NCI-H1092 (cell line): Measurements from ENCODE around the gene PRRT3.

Experiments
- DNase-seq: peaks from one replicate; lab custom pipeline; 2025; lab: John Stamatoyannopoulos, UW

PRRT3 gene

DNA sequence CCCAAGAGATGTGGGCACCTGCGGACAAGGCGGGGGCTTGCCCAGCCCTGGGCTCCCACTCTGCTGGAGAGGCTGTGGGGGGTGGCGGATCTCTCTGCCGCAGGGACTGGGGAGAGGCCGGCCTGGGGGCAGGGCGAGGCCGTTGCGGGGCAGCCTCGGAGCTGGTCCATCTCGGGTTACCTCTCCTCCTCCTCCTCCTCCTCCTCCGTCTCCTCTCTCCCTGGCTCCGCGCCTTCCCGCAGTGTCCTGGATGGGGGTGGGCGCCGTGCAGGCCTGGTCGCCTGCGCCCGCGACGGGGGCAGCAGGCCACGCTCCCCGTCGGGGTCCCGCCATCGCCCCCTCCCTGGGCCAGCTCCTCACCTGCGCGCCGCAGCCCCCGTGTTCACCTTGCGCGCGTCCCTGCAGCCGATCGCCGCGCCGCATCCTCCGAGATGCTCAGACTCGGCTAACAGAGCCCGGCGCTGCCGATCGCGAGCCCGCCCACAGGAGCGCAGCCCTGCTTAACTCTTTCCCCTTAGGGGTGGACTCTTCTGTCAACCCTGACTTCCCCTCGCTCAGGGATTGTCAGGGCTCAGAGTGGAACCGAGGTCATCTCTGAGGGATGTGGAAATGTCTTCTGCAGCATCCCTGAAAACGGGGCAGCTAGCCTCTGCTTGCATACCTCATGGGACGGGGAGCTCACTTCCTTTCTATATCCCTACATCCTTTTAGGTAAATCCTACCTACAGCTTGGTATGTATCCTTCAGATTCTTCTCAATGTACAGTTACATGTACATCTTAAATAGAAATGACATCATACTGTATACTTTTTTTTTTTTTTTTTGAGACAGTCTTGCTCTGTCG is at the start of gene PRRT3:
PRRT3 (minus strand) TSS at position 447 of the 844 bp plus-strand sequence. CDS start 2,293 bp downstream, outside the sequence.
- peak; percentile 2 for DNase-seq

DNA sequence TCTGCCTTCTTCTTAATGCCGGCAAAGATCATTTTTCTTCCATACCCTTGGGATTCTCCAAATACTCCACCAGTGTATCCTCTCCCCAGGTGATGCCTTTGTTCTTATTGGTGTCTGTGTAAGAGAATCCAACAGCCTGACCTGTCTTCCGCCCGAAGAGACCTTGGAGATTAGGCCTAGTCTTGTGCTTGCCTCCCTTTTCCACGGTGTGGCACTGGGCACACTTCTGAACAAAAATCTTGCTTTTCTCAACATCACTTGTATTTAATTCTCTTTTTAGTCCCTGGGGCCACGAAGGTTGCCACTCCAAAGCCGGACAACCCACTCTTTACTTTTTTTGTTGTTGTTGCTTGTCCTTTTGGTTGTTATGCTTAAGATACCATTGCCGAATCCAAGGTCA is 48.5 kb upstream of the PRRT3 start:
- DNase-seq = no peak

DNA sequence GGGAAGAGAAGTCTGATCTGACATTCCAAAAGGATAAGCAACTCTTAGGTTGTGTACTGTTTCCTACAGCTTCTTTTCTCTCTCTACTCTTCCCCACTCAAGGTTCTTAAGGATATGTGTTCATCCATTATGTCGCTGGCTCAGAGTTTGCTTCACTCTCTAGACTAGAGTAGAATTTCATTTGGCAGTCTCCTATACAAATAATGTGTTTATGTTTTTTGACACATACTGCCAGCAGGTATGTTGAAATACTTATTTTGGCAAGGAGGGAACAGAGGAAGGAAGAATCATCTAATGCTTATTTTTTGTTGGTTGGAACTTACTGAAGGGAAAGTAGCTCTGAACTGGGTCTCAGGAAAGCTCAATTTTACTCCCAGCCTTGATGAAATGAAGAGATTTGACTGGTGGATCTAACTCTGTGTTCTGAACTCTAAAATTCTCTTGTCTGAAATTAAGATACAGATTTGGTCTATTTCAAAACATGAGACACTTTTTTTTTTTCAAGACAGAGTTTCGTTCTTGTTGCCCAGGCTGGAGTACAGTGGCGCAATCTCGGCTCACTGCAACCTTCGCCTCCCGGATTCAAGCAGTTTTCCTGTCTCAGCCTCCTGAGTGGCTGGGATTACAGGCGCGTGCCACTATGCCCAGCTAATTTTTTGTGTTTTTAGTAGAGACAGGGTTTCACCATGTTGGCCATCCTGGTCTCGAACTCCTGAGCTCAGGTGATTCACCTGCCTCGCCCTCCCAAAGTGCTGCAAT is 42.1 kb upstream of the PRRT3 start:
- DNase-seq = no peak

DNA sequence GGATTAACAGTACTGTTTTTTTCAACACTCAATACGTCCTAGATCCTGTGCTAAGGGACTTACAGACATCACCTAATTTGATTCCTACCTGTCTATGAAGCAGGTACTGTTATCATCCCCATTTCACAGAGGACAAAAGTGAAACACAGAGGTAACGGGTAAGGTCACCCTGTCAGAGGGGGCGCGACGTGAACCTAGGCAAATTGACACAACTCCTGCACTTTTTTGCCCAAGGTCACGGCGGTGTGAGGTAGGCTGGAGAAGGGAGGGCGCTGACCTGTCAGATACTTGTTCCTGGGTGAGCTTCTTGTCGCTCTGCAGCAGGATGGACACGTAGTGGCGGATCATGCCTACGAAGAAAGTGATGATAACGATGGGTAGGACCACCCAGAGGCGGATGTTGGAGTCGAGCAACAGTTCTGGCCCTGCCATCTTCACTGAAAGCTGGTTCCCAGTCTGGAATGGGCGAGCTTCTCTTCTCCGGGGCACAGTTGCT is 34.1 kb upstream of the PRRT3 start:
- DNase-seq = no peak

DNA sequence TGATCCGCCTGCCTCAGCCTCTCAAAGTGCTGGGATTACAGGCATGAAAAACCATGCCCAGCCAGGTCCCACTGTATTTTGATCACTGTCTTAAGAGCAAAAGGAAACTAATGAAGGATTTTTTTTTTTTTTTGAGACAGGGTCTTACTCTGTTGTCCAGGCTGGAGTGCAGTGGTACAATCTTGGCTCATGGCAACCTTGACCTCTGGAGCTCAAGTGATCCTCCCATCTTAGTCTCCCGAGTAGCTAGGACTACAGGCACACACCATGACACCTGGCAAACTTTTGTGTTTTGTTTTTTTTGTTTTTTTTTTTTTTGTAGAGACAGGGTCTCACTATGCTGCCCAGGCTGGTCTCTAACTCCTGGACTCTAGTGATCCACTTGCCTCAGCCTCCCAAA is 28.0 kb upstream of the PRRT3 start:
- no peak for DNase-seq

DNA sequence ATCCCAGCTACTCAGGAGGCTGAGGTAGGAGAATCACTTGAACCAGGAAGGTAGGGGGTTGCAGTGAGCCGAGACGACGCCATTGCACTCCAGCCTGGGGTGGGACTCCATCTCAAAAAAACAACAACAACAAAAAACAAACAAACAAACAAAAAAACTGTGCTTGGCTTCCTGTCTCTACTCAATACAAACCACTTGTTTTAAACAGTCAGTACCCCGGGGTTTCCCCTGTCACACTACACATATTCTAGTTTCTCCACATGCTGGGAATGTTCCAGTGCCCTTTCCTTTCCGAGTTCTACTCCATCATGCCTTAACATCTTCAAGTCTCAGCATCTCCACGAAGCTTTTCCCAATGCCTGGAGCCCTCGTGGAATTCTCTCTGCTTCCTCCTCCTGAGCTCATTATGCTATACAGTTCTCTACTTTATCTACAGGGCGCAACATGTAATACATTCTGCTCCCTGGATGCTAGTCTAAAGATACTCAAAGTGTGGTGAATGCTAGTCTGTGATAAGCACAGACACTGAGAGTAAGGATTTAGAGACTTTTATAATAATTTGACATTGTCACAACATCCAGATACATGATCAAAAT is 26.6 kb upstream of the PRRT3 start:
- no peak for DNase-seq

DNA sequence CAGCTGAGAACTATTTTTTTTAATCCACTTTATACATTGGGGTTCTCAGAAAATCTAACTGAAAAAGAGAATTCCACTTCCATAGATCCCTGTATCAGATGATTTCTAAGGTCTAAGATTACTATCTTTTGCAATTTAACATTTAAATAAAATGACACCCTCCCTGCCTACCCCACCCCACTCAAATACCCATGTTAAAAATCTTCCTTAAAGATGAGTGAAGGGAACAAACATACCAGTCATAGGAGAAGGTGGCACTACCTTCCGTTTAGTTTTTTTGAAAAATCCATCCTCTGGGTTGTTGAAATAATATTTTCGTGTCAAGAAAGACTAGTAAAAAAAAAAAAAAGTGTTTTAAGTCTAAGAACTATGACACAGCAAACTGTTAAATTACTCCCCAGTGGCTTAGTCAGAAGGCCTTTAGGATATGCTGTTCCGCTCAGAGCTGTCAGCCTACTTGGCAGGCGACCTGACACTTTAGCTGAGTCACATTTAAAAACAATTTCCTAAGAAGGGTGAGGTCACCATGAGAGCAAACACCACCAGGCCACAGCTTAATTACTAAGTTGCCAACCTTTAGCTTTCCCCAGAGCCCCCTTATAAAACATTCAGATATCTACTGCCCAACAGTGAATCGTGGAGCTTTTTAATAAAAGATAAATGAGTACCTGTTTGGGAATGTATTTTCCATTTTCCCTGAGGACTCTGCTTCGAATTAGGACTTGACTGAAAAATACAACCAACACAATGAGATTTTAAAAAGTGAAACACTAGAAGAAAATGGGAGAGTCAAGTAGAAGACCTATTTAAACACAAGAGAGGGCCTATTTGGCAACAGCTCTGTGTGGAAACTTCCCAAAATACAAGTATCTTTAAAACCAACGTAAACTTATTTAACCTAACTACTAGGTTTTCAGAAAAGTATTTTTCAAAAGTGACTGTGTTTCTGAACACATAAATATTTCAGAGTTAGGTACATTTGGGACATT is 24.8 kb upstream of the PRRT3 start:
- DNase-seq = no peak

DNA sequence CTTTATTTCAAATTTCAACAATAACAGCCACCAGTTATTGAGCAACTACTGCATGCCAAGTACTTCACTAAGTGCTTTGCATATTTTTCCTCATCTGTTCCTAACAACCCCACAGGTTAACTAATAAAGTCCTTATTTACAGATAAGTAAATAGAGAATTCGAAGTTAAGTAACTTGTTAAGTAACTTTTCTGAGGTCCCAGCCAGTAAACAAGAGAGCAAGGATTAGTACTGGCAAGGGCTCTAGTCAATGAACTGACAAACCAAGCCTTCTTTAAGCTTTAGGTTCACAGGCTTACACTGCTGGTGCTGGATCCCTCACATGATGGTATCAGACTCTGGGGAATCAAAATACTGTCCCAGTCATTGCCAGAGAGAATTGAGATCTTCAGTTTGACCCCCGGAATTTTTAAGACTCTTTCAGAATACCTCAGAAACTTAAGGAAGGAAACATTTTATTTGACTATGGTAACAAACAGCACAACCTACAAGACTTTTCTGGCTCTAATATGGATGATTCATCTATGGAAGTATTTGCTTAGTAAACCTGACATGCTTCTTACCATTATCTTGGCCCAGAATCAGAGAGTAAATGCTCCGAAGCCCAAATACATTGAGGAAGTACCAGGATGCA is 17.9 kb upstream of the PRRT3 start:
- no peak for DNase-seq

DNA sequence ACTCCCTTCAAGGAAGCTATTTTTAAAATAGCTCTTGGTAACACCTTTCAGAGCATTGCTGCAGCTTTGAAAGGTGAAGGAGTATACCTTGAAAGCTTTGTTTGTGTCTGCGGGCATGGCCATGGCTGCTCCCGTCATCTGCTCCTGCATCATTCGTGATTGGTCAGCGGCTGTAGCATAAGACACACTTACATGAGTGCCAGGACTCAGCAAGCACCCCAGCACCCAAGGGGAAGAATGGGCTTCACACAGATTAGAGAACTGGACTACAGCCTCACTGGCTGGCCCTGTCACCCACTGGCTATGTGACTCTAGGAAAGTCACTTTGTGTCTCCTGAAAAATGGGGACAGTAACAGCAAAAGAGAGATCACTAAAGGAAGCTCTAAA is 17.4 kb upstream of the PRRT3 start:
- no peak for DNase-seq

DNA sequence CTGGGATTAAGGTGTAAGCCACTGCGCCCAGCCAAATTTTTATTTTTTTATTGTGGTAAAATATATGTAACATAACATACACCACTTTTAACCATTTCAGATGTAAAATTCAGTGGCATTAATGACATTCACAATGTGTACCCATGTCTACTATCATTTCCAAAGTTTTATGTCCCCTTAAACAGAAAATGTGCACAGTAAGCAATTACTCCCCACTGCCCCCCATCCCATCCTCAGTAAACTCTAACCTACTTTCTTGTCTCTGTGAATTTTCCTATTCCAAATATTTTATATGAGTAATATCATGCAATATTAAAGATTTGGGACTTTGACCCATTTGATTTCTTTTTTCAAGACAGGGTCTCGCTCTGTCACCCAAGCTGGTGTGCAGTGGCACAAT is 14.6 kb upstream of the PRRT3 start:
- no peak for DNase-seq

DNA sequence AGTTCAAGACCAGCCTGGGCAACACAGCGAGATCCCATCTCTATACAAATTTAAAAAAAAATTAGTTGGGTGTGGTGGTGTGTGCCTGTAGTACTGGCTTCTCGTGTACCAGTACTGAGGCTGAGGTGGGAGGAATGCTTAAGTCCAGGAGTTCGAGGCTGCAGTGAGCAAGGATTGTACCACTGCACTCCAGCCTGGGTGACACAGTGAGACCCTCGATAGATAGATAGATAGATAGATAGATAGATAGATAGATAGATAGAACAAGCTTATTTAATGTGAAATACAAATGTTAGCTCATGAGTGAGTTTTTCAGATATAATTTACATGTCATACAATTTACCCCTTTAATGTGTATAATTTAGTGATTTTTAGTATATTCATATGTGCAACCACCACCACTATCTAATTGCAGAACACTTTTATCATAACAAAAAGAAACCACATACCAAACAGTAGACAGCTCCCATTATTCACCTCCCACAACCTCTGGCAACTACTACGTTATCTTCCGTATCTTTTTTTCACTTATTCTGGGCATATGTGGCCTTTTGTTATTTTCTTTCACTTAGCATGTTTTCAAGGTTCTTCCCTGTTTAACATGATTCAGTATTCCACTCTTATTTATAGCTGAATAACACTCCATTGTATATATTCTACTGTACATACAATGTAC is 13.1 kb upstream of the PRRT3 start:
- no peak for DNase-seq

DNA sequence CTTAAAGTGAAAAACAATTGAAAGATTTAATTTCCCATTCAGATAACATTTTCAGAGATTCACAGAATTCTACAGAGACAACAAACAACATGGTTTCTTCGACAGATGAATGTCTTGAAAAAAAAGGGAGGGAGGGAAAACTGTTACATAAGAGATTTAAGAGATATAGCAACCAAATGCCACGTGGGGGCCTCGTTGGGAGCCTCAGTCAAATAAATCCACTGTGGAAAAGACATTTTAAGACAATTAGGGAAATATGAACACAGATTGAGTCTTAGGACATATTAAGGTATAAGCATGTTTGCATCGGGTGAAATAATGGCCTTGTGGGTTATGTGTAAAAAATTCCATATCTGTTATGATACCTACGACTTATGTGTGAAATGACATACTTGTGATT is 5.0 kb upstream of the PRRT3 start:
- DNase-seq = no peak

DNA sequence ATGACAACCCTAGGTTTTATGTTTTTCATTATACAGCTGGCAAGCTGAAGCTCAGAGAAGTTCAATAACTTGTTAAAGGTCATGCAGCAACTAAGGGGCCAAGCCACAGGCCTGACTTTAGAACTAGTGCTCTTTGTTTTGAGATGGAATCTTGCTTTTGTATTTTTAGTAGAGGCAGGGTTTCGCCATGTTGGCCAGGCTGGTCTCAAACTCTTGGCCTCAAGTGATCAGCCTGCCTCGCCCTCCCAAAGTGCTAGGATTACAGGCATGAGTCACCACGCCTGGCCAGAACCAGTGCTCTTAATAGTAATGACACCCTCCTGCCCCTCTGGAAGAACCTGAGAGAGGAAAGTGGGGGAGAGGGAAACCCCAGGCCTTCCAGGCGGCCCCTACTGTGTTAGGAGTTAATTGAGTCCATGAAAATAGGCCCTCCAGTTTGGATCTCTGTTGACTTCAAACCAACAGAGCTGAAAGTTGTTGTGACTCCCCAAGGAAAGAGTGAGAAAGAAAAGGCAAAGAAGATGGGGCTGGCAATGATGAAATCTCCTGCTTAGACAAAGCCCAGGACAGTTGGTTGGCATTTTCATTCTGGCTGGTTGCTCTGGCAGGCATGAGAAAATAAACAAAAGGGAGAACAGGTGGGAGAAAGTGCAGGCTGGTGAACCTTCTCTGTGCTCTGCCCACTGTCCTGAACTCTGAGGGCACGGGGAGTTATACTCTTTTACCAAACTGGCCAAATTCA is 3.6 kb upstream of the PRRT3 start:
- no peak for DNase-seq

DNA sequence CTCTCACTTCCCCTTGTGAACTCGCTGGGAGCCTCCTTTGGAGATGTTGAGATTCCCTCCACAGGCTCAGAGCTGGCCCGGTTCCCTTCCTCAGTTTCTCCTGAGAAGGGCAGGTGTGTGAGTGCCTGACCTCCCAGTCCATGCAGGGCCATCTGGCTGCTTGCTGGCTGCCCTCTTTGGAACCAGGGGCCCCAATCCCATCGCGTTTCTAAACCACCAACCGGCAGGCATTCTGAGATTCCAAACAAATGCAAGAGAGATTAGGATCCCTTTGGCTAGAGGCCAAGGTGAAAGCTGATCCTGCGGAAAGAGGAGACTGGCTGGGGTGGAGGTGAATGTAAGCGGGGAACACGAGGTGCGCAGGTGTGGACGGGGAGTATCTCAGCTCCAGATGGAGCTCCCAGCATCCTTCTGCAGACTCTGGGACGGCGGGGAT is 2.9 kb upstream of the PRRT3 start:
- DNase-seq = peak; percentile 54

DNA sequence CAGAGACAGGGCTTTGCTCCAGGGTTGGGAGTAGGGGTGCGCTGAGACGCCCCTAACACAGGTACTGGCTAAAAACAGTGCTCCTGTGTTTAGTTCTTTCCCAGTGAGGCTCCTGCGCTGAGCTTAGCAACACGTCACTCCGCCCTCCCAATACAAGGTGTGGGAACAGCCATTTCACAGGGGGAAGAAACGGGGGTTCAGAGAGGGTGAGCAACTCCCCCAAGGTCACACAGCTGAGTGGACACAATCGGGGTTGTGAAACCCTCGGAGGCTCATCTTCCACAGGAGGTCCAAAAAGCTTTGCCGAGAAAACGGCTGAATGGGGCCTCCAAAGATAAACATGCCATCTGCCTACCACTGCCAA is 628 bp downstream of the PRRT3 start:
- no peak for DNase-seq

DNA sequence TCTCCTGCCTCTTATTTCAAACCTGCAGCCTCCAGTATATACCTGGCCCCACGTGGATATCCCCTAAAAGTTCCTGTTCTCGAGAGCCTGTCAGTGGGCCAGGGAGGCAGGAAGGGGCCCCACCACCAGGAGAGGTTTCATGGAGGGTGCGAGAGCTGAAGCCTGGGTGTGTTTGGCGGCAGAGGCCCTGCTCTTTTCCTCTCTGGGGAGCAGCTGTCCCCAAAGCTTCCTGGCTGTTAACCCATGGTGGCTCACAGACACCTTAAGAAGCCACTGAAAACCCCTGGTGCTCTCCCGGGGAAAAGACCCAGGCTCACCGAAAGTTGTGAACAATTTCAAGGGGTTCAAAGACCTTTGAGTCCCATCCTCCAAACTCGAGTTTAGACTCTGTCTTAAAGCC is 1.1 kb downstream of the PRRT3 start:
- no peak for DNase-seq

DNA sequence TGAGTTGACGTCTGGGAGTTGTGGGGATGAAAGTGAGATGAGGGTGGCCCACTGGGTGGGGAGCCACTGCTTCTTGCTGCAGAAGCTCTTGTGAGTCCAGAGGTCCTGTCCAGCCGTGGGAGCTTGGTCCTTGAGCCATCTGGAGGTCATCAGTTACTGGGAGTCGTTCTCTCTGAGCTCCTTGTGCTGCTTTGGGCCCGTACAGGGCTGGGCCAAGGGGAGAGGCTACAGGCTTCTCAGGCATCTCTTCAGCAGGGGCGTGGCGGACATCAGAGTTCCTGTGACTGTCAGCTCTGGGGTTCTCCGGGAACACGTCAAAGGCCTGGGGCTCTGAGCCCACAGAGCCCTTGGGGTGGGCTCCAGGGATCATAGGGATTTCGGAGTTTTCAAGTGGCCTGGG is 2.6 kb downstream of the PRRT3 start:
- no peak for DNase-seq

DNA sequence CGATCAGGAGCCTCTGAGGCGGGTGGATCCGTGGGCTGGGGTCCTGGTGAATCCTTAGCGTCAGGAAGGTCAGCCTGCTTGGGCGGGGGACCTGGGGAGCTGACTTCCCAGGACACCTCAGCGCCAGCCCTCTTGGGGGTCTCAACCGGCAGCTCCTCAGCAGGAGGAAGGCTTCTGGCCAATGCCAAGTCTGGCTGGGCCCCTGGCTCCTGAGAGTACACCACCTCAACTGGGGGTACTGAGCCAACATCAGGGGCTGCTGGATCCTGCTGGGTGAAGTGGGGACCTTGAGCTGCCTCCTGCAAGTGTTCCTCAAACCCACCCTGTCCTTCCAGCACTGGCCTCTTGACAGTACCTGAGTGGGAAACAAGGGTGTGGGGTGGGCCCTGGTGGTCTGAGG is 3.1 kb downstream of the PRRT3 start:
- no peak for DNase-seq

DNA sequence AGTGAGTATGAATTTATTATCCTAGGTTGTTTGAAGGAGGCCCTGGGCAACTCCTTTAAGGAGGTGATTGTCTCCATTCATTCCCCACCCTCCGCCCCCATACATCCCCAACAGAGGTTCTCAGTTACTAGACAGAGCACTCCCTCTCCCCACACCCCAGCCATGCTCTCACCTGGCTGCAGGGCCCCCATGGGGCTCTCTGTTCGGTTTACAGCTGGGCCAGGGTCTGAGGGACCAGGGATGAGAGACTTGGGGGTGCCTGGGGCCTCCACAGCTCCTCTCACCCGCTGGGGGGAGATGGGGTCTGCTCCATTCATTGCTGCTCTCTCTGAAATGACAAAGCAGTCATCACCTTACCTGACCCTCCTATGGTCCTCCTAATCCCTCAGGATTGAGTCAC is 3.6 kb downstream of the PRRT3 start:
- DNase-seq = no peak
